Right cardiac atrium (tissue), 5 donors: ENCODE data around the gene SP4. TPM values are rescaled to one million over a fixed set of nuclear protein-coding genes. Genes with fewer than 3 reads are reported as not detected.
A peak's percentile ranks its signal among the peaks of the same experiment; 100 is the strongest.

ENCODE experiments used
- ATAC-seq, 2 donors: fragments of 200-7000 bp; cut with Tn5 transposase; one replicate each; pipeline versions ENCODE4 v1.8.0 to v1.9.1; 2020; ENCODE audit warnings: moderate library complexity in 2 of 2, mild to moderate bottlenecking in 1 of 2
- DNase-seq, 3 donors: peaks; one replicate each; pipeline ENCODE4 v3.0.0-alpha.2; 2020
- H3K27ac ChIP-seq: one replicate; pipeline ENCODE4 v1.5.1; 2013; ENCODE audit warnings: mild to moderate bottlenecking, low read length, control low read depth, moderate library complexity
- H3K27me3 ChIP-seq: one replicate; pipeline ENCODE4 v1.6.1; 2013; ENCODE audit not compliant: control insufficient read depth, insufficient read depth
- H3K4me1 ChIP-seq: one replicate; pipeline ENCODE4 v1.6.1; 2013; ENCODE audit warnings: low read length; ENCODE audit not compliant: control insufficient read depth, insufficient read depth
- H3K4me3 ChIP-seq: one replicate; pipeline ENCODE4 v1.5.1; 2013; ENCODE audit warnings: low read length, control low read depth
- H3K9me3 ChIP-seq: one replicate; pipeline ENCODE4 v1.6.1; 2013; ENCODE audit warnings: low read length; ENCODE audit not compliant: control insufficient read depth
- WGBS: extraction: QIAGEN DNeasy Blood & Tissue Kit; methylation state at CpG from one replicate; pipeline ENCODE4 v1.1.7; 2013; 5-methylcytosine and 5-hydroxymethylcytosine counted together
- intact Hi-C, 4 donors: fragments of 100-400 bp; cut with DNase I; formaldehyde crosslinking; loops; one replicate each; pipeline versions ENCODE4 v1.11.0 to v1.14.0; 2022 to 2023
- long read RNA-seq, 4 donors: library from polyadenylated mRNA; unstranded; transcript quantifications; one replicate each; pipeline ENCODE4 v2.0.0, GENCODE V29; 2020 to 2021
- polyA plus RNA-seq: library from polyadenylated mRNA; stranded (reverse); fragments of 200-250 nt; gene quantifications from one replicate; pipeline ENCODE4 v1.2.3, GENCODE V29; 2013
- total RNA-seq, 4 donors: library from RNA; stranded (reverse); fragmentation: NEBNext Ultra II Directional; extraction: Animal tissue kit (Norgen Biotek cat#: 25700); gene quantifications; one replicate each; pipeline ENCODE4 v1.2.1, GENCODE V29; 2021
- donor health status: healthy with polysubstance abuse.
- donor health status: DM: no; HTN: yes; CAD: no.
- donor health status: DM: no; HTN: no; CAD: no.
- donor health status: DM: no; HTN: yes; CAD: no; lungs with severe emphysema.
- donor health status: DM: yes; HTN: yes; CAD: no.

The SP4 gene
- 10 to 100 TPM in 2 of 4 donors, 1 to 10 TPM in 2; 8.5 to 10.9 (median 10.2) TPM for total RNA-seq
- polyA plus RNA-seq: 3.1 TPM
- long read RNA-seq, donor 1, full-length matches to known transcripts: 6 of 9 reads
- long read RNA-seq, donor 1, partial matches to known transcripts: 1 of 9 reads
- long read RNA-seq, donor 1, other reads (novel, unspliced or antisense): 2 of 9 reads
- long read RNA-seq, donor 2, full-length matches to known transcripts: 2 of 4 reads
- long read RNA-seq, donor 2, partial matches to known transcripts: 0 of 4 reads
- long read RNA-seq, donor 2, other reads (novel, unspliced or antisense): 2 of 4 reads
- long read RNA-seq, donor 3, full-length matches to known transcripts: 12 of 24 reads
- long read RNA-seq, donor 3, partial matches to known transcripts: 10 of 24 reads
- long read RNA-seq, donor 3, other reads (novel, unspliced or antisense): 2 of 24 reads
- long read RNA-seq, donor 4, full-length matches to known transcripts: 1 of 5 reads
- long read RNA-seq, donor 4, partial matches to known transcripts: 3 of 5 reads
- long read RNA-seq, donor 4, other reads (novel, unspliced or antisense): 1 of 5 reads

GRCh38 chr7:21427871-21428658 lies at the start of gene SP4:
Gene SP4 (plus strand): TSS chr7:21428083. CDS start chr7:21428252, 169 bp downstream.
- under 1% methylated on average over 62 of the region's 63 CpGs for WGBS
- DNase-seq (peak; percentile 95 to 99 (median 98)), ATAC-seq (peak; percentile 94 to 95)
- Histone ChIP-seq H3K27ac (peak within 1 kb of the TSS; percentile 98), H3K27me3 (no peaks in the 10 kb centered on the region), H3K4me1 (peaks cover 12% of the 10 kb centered on the region), H3K4me3 (peak within 1 kb of the TSS; percentile 86), H3K9me3 (no peaks in the 10 kb centered on the region)
- intact Hi-C loops: no loop called here

DNA sequence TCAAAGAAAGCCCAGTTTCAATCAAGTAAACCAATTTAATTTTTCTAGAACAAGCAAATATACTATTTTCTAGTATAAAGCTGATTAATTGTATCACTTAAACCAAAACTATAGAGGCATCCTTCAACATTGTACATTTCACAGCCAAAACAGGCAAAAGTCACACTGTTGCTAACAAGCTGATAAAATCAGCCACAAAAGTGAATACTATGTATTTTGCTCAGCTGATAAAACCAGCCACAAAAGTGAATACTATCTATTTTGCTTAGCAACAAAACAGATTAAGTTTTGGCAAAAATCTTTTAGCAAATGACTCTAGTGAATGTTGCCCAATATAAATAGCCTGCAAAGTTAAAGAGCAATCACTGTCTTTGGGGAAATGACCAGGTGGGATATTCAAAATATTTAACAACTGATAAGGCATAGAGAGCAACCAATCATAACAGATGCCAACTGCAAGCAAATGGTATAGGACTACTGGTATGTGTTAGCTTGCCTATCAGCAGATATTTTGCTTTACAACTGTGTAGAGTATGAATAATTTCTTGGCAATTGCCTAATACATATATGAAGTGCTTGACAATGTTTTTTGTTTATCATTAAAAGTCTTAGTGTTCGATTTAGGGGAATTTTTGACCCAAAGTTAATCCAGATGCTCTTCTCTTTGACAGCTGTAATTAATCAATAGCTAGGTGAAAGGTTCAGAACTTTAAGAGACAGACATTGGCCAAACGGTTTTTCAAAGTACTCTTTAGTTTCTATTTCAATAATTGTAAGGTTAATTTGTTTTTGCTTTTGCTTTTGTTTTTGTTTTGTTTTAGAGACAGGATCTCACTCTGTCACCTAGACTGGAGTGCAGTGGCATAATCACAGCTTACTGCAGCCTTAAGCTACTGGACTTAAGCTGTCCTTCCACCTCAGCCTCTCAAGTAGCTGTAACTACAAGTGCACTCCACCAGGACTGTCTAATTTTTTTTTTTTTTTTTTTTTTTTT lies 44.4 kb upstream of the SP4 start:
- no peak overlapping the region for H3K27ac ChIP-seq
- H3K4me3 ChIP-seq: no peak overlapping the region
- H3K4me1 ChIP-seq: no peaks in the 10 kb centered on the region
- intact Hi-C loops: no loop called here
- 45% methylated on average over 2 of the region's 2 CpGs for WGBS
- no peaks in the 10 kb centered on the region for H3K9me3 ChIP-seq
- H3K27me3 ChIP-seq: no peaks in the 10 kb centered on the region
- no peak for ATAC-seq
- DNase-seq: no peak

DNA sequence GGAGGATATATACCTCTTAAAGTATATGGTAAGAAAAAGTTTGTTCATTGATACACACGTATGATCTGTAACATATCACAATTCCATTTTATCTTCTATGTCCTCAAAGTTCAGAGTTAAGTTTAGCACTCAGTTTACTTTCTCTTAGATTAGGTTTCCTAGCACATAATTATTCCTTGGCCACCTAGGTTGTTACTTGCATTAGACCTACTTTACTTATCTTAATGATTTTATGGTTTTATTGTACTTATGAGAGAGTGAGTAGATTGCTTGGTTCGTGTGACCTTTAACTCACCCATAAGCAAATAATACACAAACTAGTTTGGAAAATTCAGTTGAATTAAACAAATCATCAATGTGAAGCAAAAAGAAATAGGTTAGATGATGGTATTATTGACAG lies 33.9 kb upstream of the SP4 start:
- Histone ChIP-seq H3K9me3 (no peaks in the 10 kb centered on the region), H3K4me1 (no peaks in the 10 kb centered on the region), H3K27ac (no peak overlapping the region), H3K4me3 (no peak overlapping the region), H3K27me3 (no peaks in the 10 kb centered on the region)
- intact Hi-C loops: no loop called here
- ATAC-seq (no peak), DNase-seq (no peak)
- 41% methylated on average over 2 of the region's 2 CpGs for WGBS

DNA sequence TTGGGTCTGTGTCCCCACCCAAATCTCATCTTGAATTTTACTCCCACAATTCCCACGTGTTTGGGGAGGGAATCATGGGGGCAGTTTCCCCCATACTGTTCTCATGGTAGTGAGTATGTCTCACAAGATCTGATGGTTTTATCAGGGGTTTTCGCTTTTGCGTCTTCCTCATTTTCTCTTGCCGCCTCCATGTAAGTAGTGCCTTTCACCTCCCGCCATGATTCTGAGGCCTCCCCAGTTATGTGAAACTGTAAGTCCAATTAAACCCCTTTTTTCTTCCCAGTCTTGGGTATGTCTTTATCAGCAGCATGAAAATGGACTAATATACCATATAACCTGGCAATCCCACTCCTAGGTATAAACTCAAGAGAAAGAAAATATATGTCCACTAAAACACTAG lies 25.9 kb upstream of the SP4 start:
- DNase-seq (no peak), ATAC-seq (no peak)
- Histone ChIP-seq H3K27ac (no peak overlapping the region), H3K9me3 (no peaks in the 10 kb centered on the region), H3K4me1 (no peaks in the 10 kb centered on the region), H3K4me3 (no peak overlapping the region), H3K27me3 (no peaks in the 10 kb centered on the region)
- intact Hi-C loops: no loop called here
- WGBS: 83% methylated on average over 5 of the region's 5 CpGs

DNA sequence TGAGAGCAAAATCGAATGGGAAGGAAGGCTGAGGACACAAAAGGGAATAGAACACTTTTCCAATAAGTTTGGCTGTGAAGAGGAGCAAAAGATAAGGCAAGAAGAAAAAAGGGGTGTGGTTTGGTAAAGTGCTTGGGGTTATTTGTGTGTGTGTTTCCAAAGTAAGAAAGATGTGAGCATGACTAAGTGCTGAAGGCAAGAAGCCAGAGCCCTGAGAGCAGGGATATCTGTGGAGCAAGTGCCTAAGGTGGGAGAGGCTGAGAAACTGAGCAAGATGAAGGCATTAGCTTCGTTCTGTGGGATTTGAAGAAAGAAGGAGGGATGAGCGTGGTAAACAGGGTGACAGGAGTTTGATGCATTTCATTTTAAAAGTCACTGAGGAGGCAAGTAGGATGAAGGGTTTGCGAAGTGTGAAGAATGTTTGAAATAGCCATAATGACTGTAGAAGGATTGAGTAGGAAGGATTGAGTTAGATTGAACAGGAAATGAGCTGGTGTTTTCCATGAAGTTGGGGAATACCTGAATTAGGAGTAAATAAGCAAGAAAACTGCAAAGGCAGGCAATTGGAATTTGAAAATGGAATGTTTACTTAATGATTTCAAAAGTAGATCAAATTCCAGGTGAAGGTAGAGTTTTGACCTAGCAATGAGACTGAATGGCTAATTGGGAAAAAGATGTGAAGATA lies 19.9 kb upstream of the SP4 start:
- H3K27me3 ChIP-seq: no peaks in the 10 kb centered on the region
- 75% methylated on average over 4 of the region's 4 CpGs for WGBS
- no peaks in the 10 kb centered on the region for H3K4me1 ChIP-seq
- no peak overlapping the region for H3K4me3 ChIP-seq
- DNase-seq: no peak
- intact Hi-C loops: no loop called here
- no peak for ATAC-seq
- H3K27ac ChIP-seq: no peak overlapping the region
- H3K9me3 ChIP-seq: no peaks in the 10 kb centered on the region

DNA sequence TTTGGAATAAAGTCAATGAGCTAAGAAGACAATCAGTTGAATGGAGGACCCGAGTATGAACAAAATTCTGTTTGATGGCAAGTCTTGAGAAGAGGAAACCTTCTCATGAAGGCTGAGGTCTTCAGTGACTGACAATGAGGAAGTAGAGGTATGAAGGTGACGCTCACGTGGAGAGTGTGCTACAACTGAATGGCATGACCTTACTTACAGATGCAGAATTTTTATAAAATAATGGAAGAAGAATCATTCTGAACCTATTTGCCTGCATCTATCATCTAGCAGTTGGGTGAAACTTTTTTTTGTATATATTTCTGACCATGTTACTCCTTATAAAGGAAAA lies 19.4 kb upstream of the SP4 start:
- 88% methylated on average over 3 of the region's 3 CpGs for WGBS
- no peak overlapping the region for H3K4me3 ChIP-seq

DNA sequence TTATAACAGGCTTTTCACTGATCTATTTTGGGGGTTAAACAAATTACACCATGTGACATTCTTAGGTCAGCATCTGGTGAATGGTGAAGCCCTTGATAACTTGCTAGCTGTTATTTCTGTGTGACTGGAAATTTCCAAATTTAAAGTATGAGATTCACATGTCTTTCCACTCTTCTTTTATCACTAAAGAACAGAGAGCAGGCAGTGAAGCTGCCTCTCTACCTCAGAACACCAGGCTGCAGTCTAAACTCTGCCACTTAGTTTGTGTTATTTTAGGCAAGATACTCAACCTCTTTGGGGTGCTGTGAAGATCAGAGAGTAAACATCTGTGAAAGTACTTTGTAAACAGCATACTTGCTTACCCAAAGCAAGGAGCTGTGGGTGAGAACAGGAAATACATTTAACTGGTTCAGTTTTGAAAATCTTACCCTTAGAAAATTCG lies 15.5 kb upstream of the SP4 start:
- Histone ChIP-seq H3K4me1 (no peaks in the 10 kb centered on the region), H3K27ac (no peak overlapping the region), H3K27me3 (no peaks in the 10 kb centered on the region), H3K9me3 (no peaks in the 10 kb centered on the region), H3K4me3 (no peak overlapping the region)
- intact Hi-C loops: no loop called here
- ATAC-seq (no peak), DNase-seq (no peak)
- 80% methylated on average over 1 of the region's 1 CpG for WGBS

More for the DNA sequence above, 19.4 kb upstream of the SP4 start:
- no peaks in the 10 kb centered on the region for H3K9me3 ChIP-seq
- no peak for DNase-seq
- no peaks in the 10 kb centered on the region for H3K4me1 ChIP-seq
- ATAC-seq: no peak
- H3K27me3 ChIP-seq: no peaks in the 10 kb centered on the region
- intact Hi-C loops: no loop called here
- H3K27ac ChIP-seq: no peak overlapping the region

GRCh38 chr7:21412957-21413356 lies 14.9 kb upstream of the SP4 start:
- intact Hi-C loops: no loop called here
- ATAC-seq (no peak), DNase-seq (no peak)
- WGBS: 60% methylated on average over 2 of the region's 2 CpGs
- H3K9me3 ChIP-seq: no peaks in the 10 kb centered on the region
- no peak overlapping the region for H3K4me3 ChIP-seq
- no peaks in the 10 kb centered on the region for H3K4me1 ChIP-seq
- no peaks in the 10 kb centered on the region for H3K27me3 ChIP-seq
- H3K27ac ChIP-seq: no peak overlapping the region

GRCh38 chr7:21413502-21413901 lies 14.4 kb upstream of the SP4 start:
- ATAC-seq: no peak
- no peaks in the 10 kb centered on the region for H3K27me3 ChIP-seq
- no peak for DNase-seq
- no peak overlapping the region for H3K4me3 ChIP-seq
- intact Hi-C loops: no loop called here
- H3K27ac ChIP-seq: no peak overlapping the region
- no peaks in the 10 kb centered on the region for H3K9me3 ChIP-seq
- H3K4me1 ChIP-seq: no peaks in the 10 kb centered on the region

DNA sequence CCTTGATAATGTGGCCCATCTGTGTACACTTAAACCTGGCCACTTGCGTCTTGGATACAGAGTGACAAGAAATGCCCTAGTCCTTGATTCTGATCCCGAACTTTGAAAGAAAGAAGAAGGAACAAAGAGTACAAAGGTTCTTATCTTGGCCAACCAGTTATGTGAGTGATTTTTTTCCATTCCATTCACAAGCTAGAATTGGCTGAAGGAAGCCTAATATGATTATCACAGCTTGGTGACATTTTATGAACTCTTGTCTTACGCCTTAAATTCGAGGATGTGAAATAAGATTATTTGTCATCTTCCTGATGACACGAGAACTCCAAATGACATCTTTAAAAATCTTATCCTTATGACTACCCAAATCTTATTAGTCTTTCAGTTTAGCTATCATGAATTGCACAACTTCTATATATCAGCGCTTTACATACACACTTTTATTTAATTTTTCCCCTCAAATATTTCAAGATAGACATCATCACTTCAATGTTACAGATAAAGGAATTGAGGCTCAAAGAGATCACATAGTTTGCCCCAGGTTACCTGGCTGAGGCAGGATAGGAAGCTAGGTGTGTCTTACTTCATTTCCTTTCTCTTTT lies 13.0 kb upstream of the SP4 start:
- intact Hi-C loops: no loop called here
- ATAC-seq (no peak), DNase-seq (no peak)
- WGBS: 69% methylated on average over 6 of the region's 6 CpGs
- Histone ChIP-seq H3K4me1 (no peaks in the 10 kb centered on the region), H3K27ac (no peak overlapping the region), H3K9me3 (no peaks in the 10 kb centered on the region), H3K4me3 (no peak overlapping the region), H3K27me3 (no peaks in the 10 kb centered on the region)
